WERI-Rb-1 (cell line): ENCODE measurements around the gene TSPYL6.
"Not testable (repeated sequence)": the region's sequence is repeated elsewhere in the genome, so short reads cannot be mapped to it uniquely, and the experiment has no call there.

ENCODE experiments used
- DNase-seq: peaks from one replicate; pipeline ENCODE4 v3.0.0-alpha.2; 2020
- H3K27ac ChIP-seq: fragments of 250-450 bp; sonication (Bioruptor Pico); 2 replicates; pipeline ENCODE4 v1.5.1; 2020; ENCODE audit warnings: mild to moderate bottlenecking, moderate library complexity
- H3K27me3 ChIP-seq: fragments of 250-450 bp; sonication (Bioruptor Pico); 2 replicates; pipeline ENCODE4 v1.5.1; 2021; ENCODE audit warnings: mild to moderate bottlenecking, low read depth, moderate library complexity; ENCODE audit not compliant: insufficient read depth, severe bottlenecking
- H3K36me3 ChIP-seq: fragments of 250-450 bp; sonication (Bioruptor Pico); 2 replicates; pipeline ENCODE4 v1.5.1; 2020; ENCODE audit warnings: mild to moderate bottlenecking, moderate library complexity
- H3K4me3 ChIP-seq: 2 replicates; pipeline ENCODE4 v1.5.1; 2011; ENCODE audit warnings: low read depth, mild to moderate bottlenecking, control low read depth, low read length
- H3K9me3 ChIP-seq: fragments of 250-450 bp; sonication (Bioruptor Pico); 2 replicates; pipeline ENCODE4 v1.5.1; 2021; ENCODE audit warnings: mild to moderate bottlenecking, moderate library complexity; ENCODE audit not compliant: severe bottlenecking
- CTCF ChIP-seq: IDR thresholded peaks from 2 replicates; pipeline ENCODE4 v1.5.1; 2011; ENCODE audit warnings: low read depth, mild to moderate bottlenecking, control low read depth, inconsistent platforms, low read length

TSPYL6 gene

GRCh38 chr2:54256091-54256694 is at the start of gene TSPYL6:
TSPYL6 (minus strand) TSS chr2:54256229; CDS start chr2:54256151, 78 bp downstream.
- Histone ChIP-seq H3K27ac (no peak within 1 kb of the TSS), H3K27me3 (no peaks in the 10 kb centered on the region), H3K4me3 (no peak within 1 kb of the TSS), H3K9me3 (peaks cover 4% of the 10 kb centered on the region), H3K36me3 (no peaks in the 10 kb centered on the region)
- DNase-seq = no peak
- TF ChIP-seq CTCF = no peak

- no peaks in the 10 kb centered on the region for H3K9me3 ChIP-seq
- no peak overlapping the region for H3K27ac ChIP-seq
- no peak for TF ChIP-seq CTCF
- no peak overlapping the region for H3K4me3 ChIP-seq
- no peaks in the 10 kb centered on the region for H3K36me3 ChIP-seq
- no peaks in the 10 kb centered on the region for H3K27me3 ChIP-seq
- DNase-seq = no peak
These were observed 47.6 kb upstream of the TSPYL6 start for GRCh38 chr2:54303631-54304030.

- no peak for TF ChIP-seq CTCF
- Histone ChIP-seq H3K36me3 (no peaks in the 10 kb centered on the region), H3K9me3 (no peaks in the 10 kb centered on the region), H3K27me3 (no peaks in the 10 kb centered on the region), H3K4me3 (no peak overlapping the region), H3K27ac (no peak overlapping the region)
- no peak for DNase-seq
These were observed 42.5 kb upstream of the TSPYL6 start for GRCh38 chr2:54298514-54298913.

GRCh38 chr2:54295911-54296310 is 39.9 kb upstream of the TSPYL6 start:
- H3K36me3 ChIP-seq = no peaks in the 10 kb centered on the region
- H3K9me3 ChIP-seq = no peaks in the 10 kb centered on the region
- H3K4me3 ChIP-seq = no peak overlapping the region
- TF ChIP-seq CTCF = no peak
- no peaks in the 10 kb centered on the region for H3K27me3 ChIP-seq
- DNase-seq = no peak
- H3K27ac ChIP-seq = no peak overlapping the region

- not testable (repeated sequence) for H3K4me3 ChIP-seq, H3K27ac ChIP-seq, H3K9me3 ChIP-seq, H3K27me3 ChIP-seq, H3K36me3 ChIP-seq, DNase-seq
These were observed 38.6 kb upstream of the TSPYL6 start for GRCh38 chr2:54294665-54295064.

- no peak overlapping the region for H3K4me3 ChIP-seq
- H3K27ac ChIP-seq = no peak overlapping the region
- no peak for DNase-seq
- H3K36me3 ChIP-seq = no peaks in the 10 kb centered on the region
- H3K9me3 ChIP-seq = no peaks in the 10 kb centered on the region
- H3K27me3 ChIP-seq = no peaks in the 10 kb centered on the region
- TF ChIP-seq CTCF = no peak
These were observed 34.5 kb upstream of the TSPYL6 start for GRCh38 chr2:54290356-54291025.
